Activated CD8-positive, alpha-beta T cell treated with anti-CD3 and anti-CD28 coated beads, Interleukin-2, amount 10 ng/mL, durations not matched to agents 7 days and 5 days (primary cell): ENCODE measurements around the gene ALK. TPM values are rescaled to one million over a fixed set of nuclear protein-coding genes. Genes with fewer than 3 reads are reported as not detected.

Experiments used
- ATAC-seq: fragments of 150-1000 bp; cut with Tn5 transposase; one replicate; pipeline ENCODE4 v1.10.0; 2021; ENCODE audit warnings: moderate library complexity
- CTCF ChIA-PET: fragments of 350-600 bp; sonication (Branson Sonifier 250); formaldehyde crosslinking; loops from one replicate; lab custom pipeline; 2021; ENCODE audit warnings: antibody characterized with exemption; lab: Charles Lee
- POLR2A ChIA-PET: fragments of 350-600 bp; sonication (Branson Sonifier 250); formaldehyde crosslinking; loops from one replicate; lab custom pipeline; 2021; ENCODE audit warnings: antibody characterized with exemption; lab: Charles Lee
- DNase-seq: peaks from one replicate; pipeline ENCODE4 v3.0.0-alpha.2; 2020
- H3K27ac Mint-ChIP-seq: one replicate; pipeline ENCODE4 v1.8.0; 2021; ENCODE audit warnings: mild to moderate bottlenecking, mixed read lengths
- H3K27me3 Mint-ChIP-seq: one replicate; pipeline ENCODE4 v1.8.0; 2021; ENCODE audit warnings: low read depth, mixed read lengths
- H3K36me3 Mint-ChIP-seq: one replicate; pipeline ENCODE4 v1.8.0; 2021; ENCODE audit warnings: low read depth, mixed read lengths
- H3K4me1 Mint-ChIP-seq: one replicate; pipeline ENCODE4 v1.8.0; 2021; ENCODE audit warnings: low read depth, mixed read lengths
- H3K4me3 Mint-ChIP-seq: one replicate; pipeline ENCODE4 v1.8.0; 2021; ENCODE audit warnings: mild to moderate bottlenecking, mixed read lengths
- H3K9me3 Mint-ChIP-seq: one replicate; pipeline ENCODE4 v1.8.0; 2022; ENCODE audit warnings: mixed read lengths; ENCODE audit not compliant: insufficient read depth
- total RNA-seq, 2 experiments: library from RNA; stranded (reverse); gene quantifications; one replicate each; pipeline ENCODE4 v1.2.3, GENCODE V29; 2021

Gene ALK
- total RNA-seq, 2 experiments from 2014 or later: not detected

DNA sequence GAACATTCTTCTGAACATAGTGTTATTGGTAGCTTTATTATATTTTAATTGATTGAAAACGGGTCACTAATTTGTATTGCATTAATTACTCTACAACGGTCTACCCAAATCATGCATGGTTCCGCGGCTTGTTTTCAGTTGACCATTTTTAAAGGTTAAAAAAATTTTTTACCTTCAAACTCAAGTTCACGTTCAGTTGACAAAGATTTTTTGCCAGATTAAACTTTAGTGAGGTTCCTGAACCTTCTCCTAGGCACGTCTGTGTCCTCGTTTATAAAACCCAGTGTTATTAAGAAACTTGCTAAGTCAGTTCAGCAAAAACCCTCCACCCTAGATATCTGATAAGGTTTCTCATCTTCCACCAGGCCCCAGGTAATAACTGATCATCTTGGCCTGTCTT is 331.2 kb downstream of the ALK start:
- Mint-ChIP-seq H3K27me3 (no peaks in the 10 kb centered on the region), H3K27ac (no peak overlapping the region), H3K36me3 (no peaks in the 10 kb centered on the region), H3K4me3 (no peak overlapping the region), H3K4me1 (no peaks in the 10 kb centered on the region), H3K9me3 (no peaks in the 10 kb centered on the region)
- ATAC-seq (no peak), DNase-seq (no peak)
- POLR2A ChIA-PET: no interaction called here
- CTCF ChIA-PET: interaction anchor here (0.7 kb wide), 1 partner anchor 16 kb away, joined by 3 read pairs; no protein-coding TSS in a partner anchor

DNA sequence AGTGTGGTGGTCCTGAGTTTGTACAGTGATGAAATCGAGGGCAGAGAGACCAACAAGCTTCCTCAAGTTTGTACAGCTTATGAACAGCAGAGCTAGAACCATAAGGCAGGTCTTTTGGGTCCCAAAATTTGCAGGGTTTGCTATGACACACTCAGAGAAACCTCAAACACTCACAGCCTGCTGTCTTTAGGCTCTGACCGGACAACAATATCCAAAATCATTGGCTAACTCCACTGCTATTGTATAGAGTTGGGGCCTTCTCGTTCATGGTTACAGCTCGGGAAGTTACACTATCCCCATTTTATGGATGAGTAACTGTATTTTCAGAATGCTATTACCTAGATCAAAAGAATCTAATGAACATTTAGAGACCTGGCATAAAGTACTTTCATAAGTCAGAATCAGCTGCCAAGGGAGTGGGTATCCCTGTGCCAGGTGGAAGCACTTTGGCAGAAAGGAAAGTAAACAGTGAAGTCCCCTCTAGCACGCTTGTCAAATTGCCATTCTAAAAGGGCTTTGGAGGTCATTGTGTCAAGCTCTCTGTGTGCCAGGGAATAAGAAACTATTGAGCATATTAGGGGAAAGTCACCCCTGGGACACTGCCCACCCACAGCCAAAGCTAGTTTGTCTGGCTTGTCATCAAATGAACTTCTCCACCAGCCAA is 331.8 kb downstream of the ALK start:
- H3K4me3 Mint-ChIP-seq: no peak overlapping the region
- DNase-seq (no peak), ATAC-seq (no peak)
- peaks cover under 1% of the 10 kb centered on the region for H3K27me3 Mint-ChIP-seq
- no peaks in the 10 kb centered on the region for H3K36me3 Mint-ChIP-seq
- no peak overlapping the region for H3K27ac Mint-ChIP-seq
- no peaks in the 10 kb centered on the region for H3K4me1 Mint-ChIP-seq
- no peaks in the 10 kb centered on the region for H3K9me3 Mint-ChIP-seq
- ChIA-PET POLR2A (no interaction called here), CTCF (interaction anchor here (0.7 kb wide), 1 partner anchor 17 kb away, joined by 3 read pairs; no protein-coding TSS in a partner anchor)

DNA sequence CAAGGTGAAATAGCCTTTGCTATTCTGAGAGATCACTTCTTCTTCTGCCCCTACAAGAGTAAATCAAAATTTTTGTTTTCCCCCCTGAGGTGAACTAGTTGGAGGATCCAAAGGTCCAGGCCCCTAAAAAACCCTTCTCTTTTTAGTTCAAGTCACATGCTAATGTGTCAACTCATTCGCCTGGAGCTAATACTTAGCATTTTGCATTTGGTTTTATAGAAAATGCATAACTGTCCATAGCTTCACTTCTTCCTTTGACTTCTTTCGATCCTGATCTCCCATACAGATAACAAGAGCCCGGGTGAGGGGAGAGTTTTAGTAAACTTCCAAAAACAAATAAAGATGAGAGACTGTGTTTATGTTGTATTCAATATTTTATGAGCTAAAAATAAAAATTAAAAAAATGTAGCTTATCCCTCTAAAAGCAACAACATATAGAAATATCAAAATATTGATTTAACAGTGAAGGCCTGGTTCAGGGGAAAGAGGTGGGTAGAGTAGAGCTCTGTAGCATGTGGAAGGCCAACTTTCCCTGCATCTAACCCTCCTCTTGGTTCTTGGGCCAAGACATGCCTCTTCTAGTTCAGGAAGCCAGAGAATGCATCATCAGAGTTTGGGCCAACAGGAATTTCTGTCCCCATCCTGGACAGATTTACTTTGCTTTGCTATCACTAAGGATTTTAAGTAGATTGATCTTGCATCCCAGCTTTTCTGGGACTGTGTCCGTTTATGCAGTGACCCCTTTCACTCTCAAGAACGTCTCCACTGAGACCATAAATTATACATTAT is 333.8 kb downstream of the ALK start:
- Mint-ChIP-seq H3K36me3 (no peaks in the 10 kb centered on the region), H3K4me1 (no peaks in the 10 kb centered on the region), H3K4me3 (no peak overlapping the region), H3K27me3 (peaks cover 4% of the 10 kb centered on the region), H3K27ac (no peak overlapping the region), H3K9me3 (no peaks in the 10 kb centered on the region)
- DNase-seq (no peak), ATAC-seq (no peak)
- POLR2A ChIA-PET: no interaction called here
- CTCF ChIA-PET: interaction anchor here (0.8 kb wide), 1 partner anchor 29 kb away, joined by 3 read pairs; no protein-coding TSS in a partner anchor

DNA sequence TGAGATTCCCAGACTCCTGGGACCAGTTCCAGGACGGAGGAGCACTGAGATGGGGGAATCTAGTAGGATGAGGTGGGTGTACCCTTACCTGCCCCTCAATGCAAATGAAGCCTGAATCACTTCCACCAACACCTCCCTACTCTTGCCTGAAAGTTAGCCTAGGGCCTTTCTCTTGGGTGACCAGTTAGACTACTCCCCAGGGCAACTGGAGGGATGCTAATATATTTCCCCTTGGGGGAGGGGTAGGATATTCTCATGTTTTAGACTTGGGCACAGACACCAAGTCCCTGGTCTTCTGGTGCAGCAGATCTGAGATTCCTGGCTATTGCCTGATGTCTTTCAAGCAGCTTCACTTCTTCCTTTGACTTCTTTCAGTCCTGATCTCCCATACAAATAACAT is 334.5 kb downstream of the ALK start:
- Mint-ChIP-seq H3K27me3 (peaks cover 4% of the 10 kb centered on the region), H3K36me3 (no peaks in the 10 kb centered on the region), H3K27ac (no peak overlapping the region), H3K4me3 (no peak overlapping the region), H3K4me1 (no peaks in the 10 kb centered on the region), H3K9me3 (no peaks in the 10 kb centered on the region)
- no peak for DNase-seq
- ATAC-seq: no peak
- POLR2A ChIA-PET: no interaction called here
- CTCF ChIA-PET: no interaction called here

DNA sequence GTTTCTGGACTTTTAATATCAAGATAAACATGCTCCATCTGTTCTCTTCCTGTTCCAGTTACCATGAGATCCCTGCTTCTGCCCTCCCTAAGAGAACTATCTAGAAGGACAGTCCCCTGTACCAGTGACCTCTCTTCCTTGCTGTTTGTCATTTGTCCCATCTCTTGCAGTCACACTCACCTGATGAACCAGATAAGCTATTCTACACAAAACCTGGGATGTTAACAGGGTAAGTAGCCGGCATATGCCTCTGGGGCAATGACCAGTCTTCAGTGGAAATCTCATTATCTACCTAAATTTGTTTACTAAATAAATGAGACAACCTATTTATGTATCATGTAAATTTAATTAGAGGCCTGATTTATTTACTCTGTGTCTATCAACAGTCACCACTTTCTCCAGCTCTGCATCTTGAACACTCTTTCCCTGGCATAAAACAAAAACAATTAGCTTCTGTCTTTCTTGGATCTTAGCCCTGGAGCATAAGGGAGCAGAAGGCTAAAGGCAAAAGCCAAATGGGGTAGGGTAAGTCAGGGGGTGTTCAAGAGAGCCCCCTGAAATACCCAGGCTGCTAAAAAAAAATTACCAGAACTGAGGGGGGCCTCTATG is 337.7 kb downstream of the ALK start:
- H3K9me3 Mint-ChIP-seq: no peaks in the 10 kb centered on the region
- POLR2A ChIA-PET: no interaction called here
- DNase-seq (no peak), ATAC-seq (no peak)
- no peak overlapping the region for H3K4me3 Mint-ChIP-seq
- no peaks in the 10 kb centered on the region for H3K36me3 Mint-ChIP-seq
- H3K27ac Mint-ChIP-seq: no peak overlapping the region
- CTCF ChIA-PET: no interaction called here
- H3K27me3 Mint-ChIP-seq: peaks cover 4% of the 10 kb centered on the region
- no peaks in the 10 kb centered on the region for H3K4me1 Mint-ChIP-seq

DNA sequence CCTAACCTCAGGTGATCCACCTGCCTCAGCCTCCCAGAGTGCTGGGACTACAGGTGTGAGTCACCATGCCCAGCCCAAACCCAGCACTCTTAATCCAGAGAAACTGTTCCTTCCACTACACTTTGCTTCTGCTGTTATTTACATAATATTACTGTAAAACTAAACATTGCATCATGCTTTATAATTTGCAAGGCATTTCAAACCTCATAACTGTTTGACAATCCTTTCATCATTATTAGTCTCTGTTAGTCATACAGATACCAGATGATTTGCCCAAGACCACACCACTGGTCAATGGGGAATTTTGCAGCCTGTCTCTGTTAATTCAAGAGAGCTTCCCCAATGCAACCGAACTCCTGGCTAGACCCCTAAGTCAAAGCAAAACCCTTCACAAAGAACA is 338.3 kb downstream of the ALK start:
- ChIA-PET CTCF (no interaction called here), POLR2A (no interaction called here)
- ATAC-seq: no peak

DNA sequence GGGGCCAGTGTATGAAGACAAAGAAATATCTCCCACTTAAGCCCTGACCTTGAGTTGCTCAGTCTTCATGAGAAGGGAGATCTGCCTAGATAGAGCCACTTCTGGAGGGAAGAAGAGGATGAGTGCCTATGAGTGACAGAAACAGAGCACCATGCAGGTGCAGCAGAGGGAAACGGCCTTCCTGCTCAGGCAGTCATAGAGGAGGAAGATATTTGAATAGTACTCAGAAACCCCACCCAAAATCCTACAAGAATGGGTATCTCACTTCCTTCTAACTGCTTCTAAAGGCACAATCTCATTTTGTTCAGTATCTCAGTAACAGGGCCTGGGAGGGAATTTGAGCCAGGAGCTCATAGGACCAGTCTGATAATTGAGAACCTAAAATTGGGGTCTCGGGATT is 339.3 kb downstream of the ALK start:
- peaks cover 4% of the 10 kb centered on the region for H3K27me3 Mint-ChIP-seq
- POLR2A ChIA-PET: no interaction called here
- H3K36me3 Mint-ChIP-seq: no peaks in the 10 kb centered on the region
- CTCF ChIA-PET: no interaction called here
- H3K27ac Mint-ChIP-seq: no peak overlapping the region
- DNase-seq (no peak), ATAC-seq (no peak)
- no peaks in the 10 kb centered on the region for H3K4me1 Mint-ChIP-seq
- no peak overlapping the region for H3K4me3 Mint-ChIP-seq
- H3K9me3 Mint-ChIP-seq: no peaks in the 10 kb centered on the region

More for the DNA sequence above, 338.3 kb downstream of the ALK start:
- Mint-ChIP-seq H3K4me1 (no peaks in the 10 kb centered on the region), H3K27me3 (peaks cover 4% of the 10 kb centered on the region), H3K27ac (no peak overlapping the region), H3K36me3 (no peaks in the 10 kb centered on the region), H3K9me3 (no peaks in the 10 kb centered on the region), H3K4me3 (no peak overlapping the region)
- DNase-seq: no peak

DNA sequence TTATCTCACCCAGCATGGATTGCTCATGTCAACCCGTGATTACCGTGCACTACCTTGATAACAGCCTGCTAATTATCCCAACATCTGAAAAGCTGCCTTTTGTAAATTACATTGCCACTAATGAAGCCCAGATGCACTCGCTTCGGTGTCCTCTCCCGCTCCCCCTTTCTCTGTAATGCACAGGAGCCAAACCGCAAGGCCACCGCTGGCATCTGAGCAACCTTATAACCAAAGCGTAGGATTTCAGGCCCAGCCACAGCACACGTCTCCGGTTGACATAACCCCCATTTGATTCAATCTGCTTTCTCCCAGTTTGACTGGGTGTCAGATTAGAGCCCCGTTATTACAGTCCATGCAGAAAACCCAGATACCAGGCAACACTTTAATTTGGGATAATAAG is 341.2 kb downstream of the ALK start:
- Mint-ChIP-seq H3K4me1 (no peaks in the 10 kb centered on the region), H3K27ac (no peak overlapping the region), H3K36me3 (no peaks in the 10 kb centered on the region), H3K27me3 (peaks cover 4% of the 10 kb centered on the region), H3K9me3 (no peaks in the 10 kb centered on the region), H3K4me3 (no peak overlapping the region)
- ChIA-PET POLR2A (no interaction called here), CTCF (no interaction called here)
- DNase-seq: no peak
- ATAC-seq: no peak

DNA sequence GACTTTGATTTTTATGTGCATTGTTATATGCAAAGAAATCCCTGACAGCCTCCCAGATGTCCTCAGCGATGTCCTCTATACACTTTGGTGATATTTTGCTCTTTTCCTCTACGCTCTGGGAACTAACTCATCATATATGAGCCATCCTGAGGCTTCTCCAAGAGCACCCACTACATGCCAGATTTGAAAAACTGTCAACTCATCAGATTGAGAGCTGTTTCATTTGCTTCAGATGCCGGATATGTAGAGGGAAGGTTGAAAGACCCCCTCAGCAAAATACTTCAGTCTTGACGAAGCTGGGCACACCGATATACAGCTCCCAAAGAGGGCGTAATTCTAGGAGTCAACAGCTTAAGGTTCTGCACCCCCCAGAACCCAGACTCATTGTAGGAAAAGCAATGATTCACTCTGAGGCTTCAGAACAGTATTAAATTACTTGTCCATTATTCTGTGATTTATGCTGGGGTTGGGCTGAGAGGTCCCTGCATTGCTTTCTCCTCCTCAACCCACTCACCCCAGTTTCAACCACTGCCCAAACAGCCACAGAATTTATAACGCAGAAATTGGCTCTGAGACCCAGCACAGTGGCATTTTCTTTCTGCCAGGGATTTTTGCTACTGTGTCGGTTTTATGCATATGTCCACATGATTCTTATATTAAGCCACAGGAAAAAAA is 341.8 kb downstream of the ALK start:
- CTCF ChIA-PET: no interaction called here

DNA sequence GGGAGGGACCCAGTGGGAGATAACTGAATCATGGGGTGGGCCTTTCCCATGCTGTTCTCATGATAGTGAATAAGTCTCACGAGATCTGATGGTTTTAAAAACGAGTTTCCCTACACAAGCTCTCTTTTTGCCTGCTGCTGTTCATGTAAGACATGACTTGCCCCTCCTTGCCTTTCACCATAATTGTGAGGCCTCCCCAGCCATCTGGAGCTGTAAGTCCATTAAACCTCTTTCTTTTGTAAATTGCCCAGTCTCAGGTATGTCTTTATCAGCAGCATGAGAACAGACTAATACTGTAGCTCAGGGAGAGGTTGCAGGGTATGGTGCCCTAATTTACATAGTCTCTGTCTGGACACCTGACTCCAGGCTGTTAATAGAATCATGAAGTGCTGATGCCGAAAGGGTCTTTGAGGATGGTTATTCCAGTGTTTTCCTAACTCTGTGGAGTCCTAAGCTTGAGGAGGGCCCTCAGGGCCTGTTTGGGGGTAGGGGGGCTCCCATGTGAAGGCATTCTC is 343.2 kb downstream of the ALK start:
- H3K27ac Mint-ChIP-seq: no peak overlapping the region
- ChIA-PET CTCF (no interaction called here), POLR2A (no interaction called here)
- H3K36me3 Mint-ChIP-seq: no peaks in the 10 kb centered on the region
- ATAC-seq (no peak), DNase-seq (no peak)
- H3K9me3 Mint-ChIP-seq: no peaks in the 10 kb centered on the region
- H3K4me3 Mint-ChIP-seq: no peak overlapping the region
- no peaks in the 10 kb centered on the region for H3K4me1 Mint-ChIP-seq
- no peaks in the 10 kb centered on the region for H3K27me3 Mint-ChIP-seq

More for the DNA sequence above, 341.8 kb downstream of the ALK start:
- ATAC-seq (no peak), DNase-seq (no peak)
- H3K36me3 Mint-ChIP-seq: no peaks in the 10 kb centered on the region
- no peaks in the 10 kb centered on the region for H3K4me1 Mint-ChIP-seq
- no peak overlapping the region for H3K27ac Mint-ChIP-seq
- H3K9me3 Mint-ChIP-seq: no peaks in the 10 kb centered on the region
- POLR2A ChIA-PET: no interaction called here
- no peak overlapping the region for H3K4me3 Mint-ChIP-seq
- peaks cover 4% of the 10 kb centered on the region for H3K27me3 Mint-ChIP-seq

DNA sequence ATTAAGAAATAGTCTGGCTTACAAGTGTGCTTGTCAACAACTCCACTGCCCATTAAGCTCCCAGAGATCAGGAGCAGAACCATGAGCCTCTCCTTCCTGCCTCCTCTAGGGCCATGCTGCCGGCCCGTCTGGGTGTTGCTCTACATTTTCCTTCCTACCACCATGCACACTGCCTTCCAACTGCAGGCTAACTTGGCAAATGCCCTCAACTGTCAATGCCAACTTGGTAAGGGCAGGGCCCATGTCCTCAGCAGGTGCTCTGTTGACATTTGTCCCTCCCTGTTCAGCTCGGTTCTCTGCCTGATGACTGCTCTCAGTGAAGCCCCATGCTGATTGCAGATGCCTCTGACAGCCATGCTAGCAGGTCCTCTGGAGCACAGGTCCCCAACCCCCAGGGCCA is 345.2 kb downstream of the ALK start:
- H3K9me3 Mint-ChIP-seq: no peaks in the 10 kb centered on the region
- H3K27ac Mint-ChIP-seq: no peak overlapping the region
- H3K4me1 Mint-ChIP-seq: no peaks in the 10 kb centered on the region
- ATAC-seq (no peak), DNase-seq (no peak)
- H3K36me3 Mint-ChIP-seq: no peaks in the 10 kb centered on the region
- no peak overlapping the region for H3K4me3 Mint-ChIP-seq
- no peaks in the 10 kb centered on the region for H3K27me3 Mint-ChIP-seq
- POLR2A ChIA-PET: no interaction called here
- CTCF ChIA-PET: no interaction called here
